SK-N-SH treated with all-trans-retinoic acid at 6 μM for 48 hours (cell line): Measurements from ENCODE around the gene SEC22C.
"Not testable (repeated sequence)": the region's sequence is repeated elsewhere in the genome, so short reads cannot be mapped to it uniquely, and the experiment has no call there.

Source experiments
- ARNTL ChIP-seq: fragments of 450-650 bp; formaldehyde crosslinking; IDR thresholded peaks from 2 replicates; pipeline ENCODE4 v1.5.0; 2020; ENCODE audit warnings: low read depth, mild to moderate bottlenecking, moderate library complexity, borderline replicate concordance
- CSDC2 ChIP-seq: fragments of 250-450 bp; sonication (Bioruptor Pico); IDR thresholded peaks from 2 replicates; pipeline ENCODE4 v1.5.0; 2020; ENCODE audit warnings: mild to moderate bottlenecking, moderate library complexity
- GLIS3 ChIP-seq: fragments of 250-450 bp; sonication (Bioruptor Pico); IDR thresholded peaks from 2 replicates; pipeline ENCODE4 v1.5.0; 2020; ENCODE audit warnings: mild to moderate bottlenecking, moderate library complexity
- PPARA ChIP-seq: fragments of 250-450 bp; sonication (Bioruptor Pico); IDR thresholded peaks from 2 replicates; pipeline ENCODE4 v1.5.0; 2020; ENCODE audit warnings: mild to moderate bottlenecking, borderline replicate concordance
- TOX ChIP-seq: fragments of 250-450 bp; sonication (Bioruptor Pico); IDR thresholded peaks from 2 replicates; pipeline ENCODE4 v1.8.0; 2021; ENCODE audit warnings: mild to moderate bottlenecking, moderate library complexity, borderline replicate concordance

DNA sequence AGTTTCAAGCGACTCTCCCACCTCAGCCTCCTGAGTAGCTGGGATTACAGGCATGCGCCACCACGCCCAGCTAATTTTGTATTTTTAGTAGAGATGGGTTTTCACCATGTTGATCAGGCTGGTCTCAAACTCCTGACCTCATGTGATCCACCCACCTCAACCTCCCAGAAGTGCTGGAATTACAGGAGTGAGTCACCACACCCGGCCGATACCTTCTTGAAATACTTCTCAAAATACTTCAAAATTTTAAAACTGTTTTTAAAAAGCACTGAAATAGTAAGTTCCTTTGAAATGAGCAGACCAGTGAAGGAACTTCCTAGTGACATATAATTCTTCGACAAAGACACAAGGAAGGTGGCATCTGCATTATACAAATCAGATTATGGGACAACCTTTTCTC is 24.9 kb downstream of the SEC22C start:
- TF ChIP-seq CSDC2, PPARA, TOX, GLIS3, ARNTL (CRISPR knock-in tag): not testable (repeated sequence)
